Measurements from ENCODE around the gene PRELID3B.

GRCh38 chr20:59063358-59064213 lies 21.0 kb upstream of the PRELID3B start:
- no peak for TF ChIP-seq CTCF (IDR thresholded peaks at IDR 0.05)
- TF ChIP-seq POLR2A (IDR thresholded peaks at IDR 0.05): no peak
